ENCODE data around the gene ATG5.

GRCh38 chr6:106183430-106183829, 142.1 kb downstream of the ATG5 start:
- no peak for TF ChIP-seq CTCF (IDR thresholded peaks at IDR 0.05; ENCODE audit: low read depth, low read length, poor library complexity, severe bottlenecking)
- no peak for TF ChIP-seq EZH2phosphoT487 (IDR thresholded peaks at IDR 0.05; ENCODE audit: borderline replicate concordance, low read length)

Data from DOHH2 (cell line).